WTC11 (cell line): Measurements from ENCODE around the gene GSPT1. TPM values are rescaled to one million over a fixed set of nuclear protein-coding genes. Genes with fewer than 3 reads are reported as not detected.
"Not testable (repeated sequence)": the region's sequence is repeated elsewhere in the genome, so short reads cannot be mapped to it uniquely, and the experiment has no call there.

Experiments used
- ATAC-seq: fragments of 200-7000 bp; cut with Tn5 transposase; 2 replicates; pipeline ENCODE4 v1.10.0; 2021; ENCODE audit warnings: mild to moderate bottlenecking, moderate library complexity
- CTCF ChIA-PET: fragments of 300-600 bp; sonication (Branson Sonifier 250); formaldehyde crosslinking; loops from one replicate; lab custom pipeline; 2021; ENCODE audit warnings: antibody characterized with exemption; lab: Charles Lee
- POLR2A ChIA-PET: fragments of 350-600 bp; sonication (Branson Sonifier 250); formaldehyde crosslinking; loops from one replicate; lab custom pipeline; 2021; ENCODE audit warnings: antibody characterized with exemption; lab: Charles Lee
- DNase-seq: peaks from one replicate; pipeline ENCODE4 v3.0.0; 2021; ENCODE audit warnings: low spot score
- H3K27ac Mint-ChIP-seq: 2 replicates; pipeline ENCODE4 v1.8.0; 2021; ENCODE audit warnings: mixed read lengths
- H3K27me3 Mint-ChIP-seq: 2 replicates; pipeline ENCODE4 v1.8.0; 2021; ENCODE audit warnings: low read depth, mild to moderate bottlenecking, moderate library complexity, mixed read lengths
- H3K36me3 Mint-ChIP-seq: 2 replicates; pipeline ENCODE4 v1.8.0; 2021; ENCODE audit warnings: mixed read lengths
- H3K4me1 Mint-ChIP-seq: 2 replicates; pipeline ENCODE4 v1.8.0; 2022; ENCODE audit warnings: mixed read lengths
- H3K4me3 Mint-ChIP-seq: 2 replicates; pipeline ENCODE4 v1.8.0; 2021; ENCODE audit warnings: mild to moderate bottlenecking, moderate library complexity, mixed read lengths
- H3K9me3 Mint-ChIP-seq: 2 replicates; pipeline ENCODE4 v1.8.0; 2021; ENCODE audit warnings: mixed read lengths
- ATF6 ChIP-seq: sonication (generic); formaldehyde crosslinking; IDR thresholded peaks from 2 replicates; pipeline ENCODE4 v1.8.1; 2023; ENCODE audit warnings: mild to moderate bottlenecking, missing genetic modification reagents
- ELF4 ChIP-seq: sonication (generic); formaldehyde crosslinking; IDR thresholded peaks from 2 replicates; pipeline ENCODE4 v1.8.1; 2022; ENCODE audit warnings: low read depth, mild to moderate bottlenecking, moderate library complexity, missing genetic modification reagents
- FOXJ3 ChIP-seq: sonication (generic); formaldehyde crosslinking; IDR thresholded peaks from 2 replicates; pipeline ENCODE4 v1.9.0; 2021; ENCODE audit warnings: missing genetic modification reagents, mild to moderate bottlenecking, borderline replicate concordance
- HMGA2 ChIP-seq: fragments of 250-450 bp; sonication (Bioruptor Pico); IDR thresholded peaks from 2 replicates; pipeline ENCODE4 v1.4.0; 2021; ENCODE audit warnings: mild to moderate bottlenecking, moderate library complexity
- IRF2 ChIP-seq: sonication (generic); formaldehyde crosslinking; IDR thresholded peaks from 2 replicates; pipeline ENCODE4 v1.8.0; 2022; ENCODE audit warnings: low read depth, missing genetic modification reagents, borderline replicate concordance
- JAZF1 ChIP-seq: fragments of 250-450 bp; sonication (Bioruptor Pico); IDR thresholded peaks from 2 replicates; pipeline ENCODE4 v1.9.0; 2021; ENCODE audit warnings: moderate library complexity, mild to moderate bottlenecking, inconsistent platforms
- JUN ChIP-seq: sonication (generic); formaldehyde crosslinking; IDR thresholded peaks from 2 replicates; pipeline ENCODE4 v1.8.0; 2023; ENCODE audit warnings: mild to moderate bottlenecking, missing genetic modification reagents
- KAT7 ChIP-seq: sonication (generic); formaldehyde crosslinking; IDR thresholded peaks from 2 replicates; pipeline ENCODE4 v1.8.1; 2023; ENCODE audit warnings: missing genetic modification reagents, mild to moderate bottlenecking, borderline replicate concordance
- MXD4 ChIP-seq: fragments of 250-450 bp; sonication (Bioruptor Pico); IDR thresholded peaks from 2 replicates; pipeline ENCODE4 v1.8.0; 2021; ENCODE audit warnings: mild to moderate bottlenecking, moderate library complexity, borderline replicate concordance
- NR1H2 ChIP-seq: sonication (generic); formaldehyde crosslinking; IDR thresholded peaks from 2 replicates; pipeline ENCODE4 v1.9.0; 2021; ENCODE audit warnings: mild to moderate bottlenecking, moderate library complexity, missing genetic modification reagents
- NR2C2 ChIP-seq: sonication (generic); formaldehyde crosslinking; IDR thresholded peaks from 2 replicates; pipeline ENCODE4 v1.8.0; 2022; ENCODE audit warnings: mild to moderate bottlenecking, missing genetic modification reagents
- OVOL2 ChIP-seq: fragments of 250-450 bp; sonication (Bioruptor Pico); IDR thresholded peaks from 2 replicates; pipeline ENCODE4 v1.9.0; 2021; ENCODE audit warnings: mild to moderate bottlenecking, borderline replicate concordance
- PREB ChIP-seq: sonication (generic); formaldehyde crosslinking; IDR thresholded peaks from 2 replicates; pipeline ENCODE4 v1.8.1; 2022; ENCODE audit warnings: mild to moderate bottlenecking, missing genetic modification reagents, moderate library complexity, borderline replicate concordance
- RORB ChIP-seq: fragments of 250-450 bp; sonication (Bioruptor Pico); IDR thresholded peaks from 2 replicates; pipeline ENCODE4 v1.9.0; 2021; ENCODE audit warnings: mild to moderate bottlenecking
- TEAD4 ChIP-seq: sonication (generic); formaldehyde crosslinking; IDR thresholded peaks from 2 replicates; pipeline ENCODE4 v1.8.0; 2022; ENCODE audit warnings: mild to moderate bottlenecking, missing genetic modification reagents
- ZNF121 ChIP-seq: sonication (generic); formaldehyde crosslinking; IDR thresholded peaks from 2 replicates; pipeline ENCODE4 v1.8.0; 2023; ENCODE audit warnings: missing genetic modification reagents
- total RNA-seq: library from RNA; stranded (reverse); gene quantifications from 3 replicates; pipeline ENCODE4 v1.2.3, GENCODE V29; 2021
- TF ChIP-seq, protein P1 (sequence below): sonication (generic); formaldehyde crosslinking; IDR thresholded peaks from 2 replicates; pipeline ENCODE4 v1.8.0; 2022; ENCODE audit warnings: mild to moderate bottlenecking, missing genetic modification reagents
- TF ChIP-seq, protein P2 (sequence below): fragments of 250-450 bp; sonication (Bioruptor Pico); IDR thresholded peaks from 2 replicates; pipeline ENCODE4 v2.1.2; 2022; ENCODE audit warnings: mild to moderate bottlenecking, moderate library complexity
- TF ChIP-seq, protein P3 (sequence below): sonication (generic); formaldehyde crosslinking; conservative IDR thresholded peaks from 2 replicates; pipeline ENCODE4 v1.8.1; 2022; ENCODE audit warnings: mild to moderate bottlenecking, missing genetic modification reagents
- TF ChIP-seq, protein P4 (sequence below): sonication (generic); formaldehyde crosslinking; IDR thresholded peaks from 2 replicates; pipeline ENCODE4 v1.8.1; 2022; ENCODE audit warnings: mild to moderate bottlenecking, moderate library complexity, missing genetic modification reagents

GSPT1 gene
- total RNA-seq, 1 experiment from 2014 or later: 190 TPM

- ChIA-PET POLR2A (no interaction called here), CTCF (interaction anchor here (0.7 to 5.2 kb wide), 10 partner anchors 9 to 146 kb away, joined by 3 to 52 read pairs (median 4); no protein-coding TSS in a partner anchor)
- TF ChIP-seq KAT7 (CRISPR knock-in tag) (no peak), JAZF1 (CRISPR knock-in tag) (no peak), OVOL2 (CRISPR knock-in tag) (no peak)
- Mint-ChIP-seq H3K36me3 (no peaks in the 10 kb centered on the region), H3K27me3 (no peaks in the 10 kb centered on the region), H3K27ac (no peak overlapping the region), H3K9me3 (no peaks in the 10 kb centered on the region), H3K4me1 (peaks cover 4% of the 10 kb centered on the region), H3K4me3 (no peak overlapping the region)
- ATAC-seq (peak; percentile 99), DNase-seq (peak; percentile 36)
Measured at GRCh38 chr16:11949527-11949926, 33.8 kb upstream of the GSPT1 start.

- Mint-ChIP-seq H3K36me3 (no peaks in the 10 kb centered on the region), H3K4me1 (peaks cover 4% of the 10 kb centered on the region), H3K27ac (no peak overlapping the region), H3K27me3 (no peaks in the 10 kb centered on the region), H3K9me3 (no peaks in the 10 kb centered on the region), H3K4me3 (no peak overlapping the region)
- TF ChIP-seq NR2C2 (CRISPR knock-in tag) (no peak), TEAD4 (no peak), ELF4 (CRISPR knock-in tag) (no peak), ZNF121 (peak; percentile 52; the same call in 1 of the 2 replicates), ATF6 (CRISPR knock-in tag) (no peak)
- ATAC-seq (no peak), DNase-seq (no peak)
- ChIA-PET CTCF (interaction anchor here (0.7 to 5.2 kb wide), 10 partner anchors 10 to 146 kb away, joined by 3 to 52 read pairs (median 4); no protein-coding TSS in a partner anchor), POLR2A (no interaction called here)
Measured at GRCh38 chr16:11948819-11949218, 33.1 kb upstream of the GSPT1 start.

DNA sequence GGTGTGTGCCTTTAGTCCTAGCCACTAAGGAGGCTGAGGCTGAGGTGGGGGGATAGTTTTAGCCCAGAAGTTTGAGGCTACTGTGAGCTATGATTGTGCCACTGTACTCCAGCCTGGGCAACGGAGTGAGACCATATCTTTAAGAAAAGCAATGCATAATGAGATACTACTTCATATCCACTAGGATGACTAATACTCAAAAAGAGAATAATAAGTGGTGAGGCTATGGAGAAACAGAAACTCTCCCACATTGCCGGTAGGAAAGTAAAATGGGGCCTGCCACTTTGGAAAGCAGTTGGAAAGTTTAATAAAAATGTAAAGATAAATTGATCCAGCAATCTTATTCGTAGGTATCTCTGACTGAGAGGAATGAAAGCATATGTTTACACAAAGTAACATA is 30.7 kb upstream of the GSPT1 start:
- no peaks in the 10 kb centered on the region for H3K9me3 Mint-ChIP-seq
- POLR2A ChIA-PET: no interaction called here
- CTCF ChIA-PET: interaction anchor here (0.6 to 5.2 kb wide), 2 partner anchors 122 to 316 kb away, joined by 3 to 52 read pairs; no protein-coding TSS in a partner anchor
- H3K4me1 Mint-ChIP-seq: peaks cover 7% of the 10 kb centered on the region
- no peak overlapping the region for H3K27ac Mint-ChIP-seq
- no peaks in the 10 kb centered on the region for H3K27me3 Mint-ChIP-seq
- ATAC-seq (no peak), DNase-seq (no peak)
- no peaks in the 10 kb centered on the region for H3K36me3 Mint-ChIP-seq
- TF ChIP-seq, protein P1, sequence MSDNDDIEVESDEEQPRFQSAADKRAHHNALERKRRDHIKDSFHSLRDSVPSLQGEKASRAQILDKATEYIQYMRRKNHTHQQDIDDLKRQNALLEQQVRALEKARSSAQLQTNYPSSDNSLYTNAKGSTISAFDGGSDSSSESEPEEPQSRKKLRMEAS: no peak
- TF ChIP-seq PREB (CRISPR knock-in tag): no peak
- TF ChIP-seq, protein P2, sequence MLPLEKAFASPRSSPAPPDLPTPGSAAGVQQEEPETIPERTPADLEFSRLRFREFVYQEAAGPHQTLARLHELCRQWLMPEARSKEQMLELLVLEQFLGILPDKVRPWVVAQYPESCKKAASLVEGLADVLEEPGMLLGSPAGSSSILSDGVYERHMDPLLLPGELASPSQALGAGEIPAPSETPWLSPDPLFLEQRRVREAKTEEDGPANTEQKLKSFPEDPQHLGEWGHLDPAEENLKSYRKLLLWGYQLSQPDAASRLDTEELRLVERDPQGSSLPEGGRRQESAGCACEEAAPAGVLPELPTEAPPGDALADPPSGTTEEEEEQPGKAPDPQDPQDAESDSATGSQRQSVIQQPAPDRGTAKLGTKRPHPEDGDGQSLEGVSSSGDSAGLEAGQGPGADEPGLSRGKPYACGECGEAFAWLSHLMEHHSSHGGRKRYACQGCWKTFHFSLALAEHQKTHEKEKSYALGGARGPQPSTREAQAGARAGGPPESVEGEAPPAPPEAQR (CRISPR knock-in tag): no peak
- no peak for TF ChIP-seq JUN (CRISPR knock-in tag)
- TF ChIP-seq HMGA2 (CRISPR knock-in tag): no peak
- TF ChIP-seq NR1H2 (CRISPR knock-in tag): no peak
- TF ChIP-seq, protein P3, sequence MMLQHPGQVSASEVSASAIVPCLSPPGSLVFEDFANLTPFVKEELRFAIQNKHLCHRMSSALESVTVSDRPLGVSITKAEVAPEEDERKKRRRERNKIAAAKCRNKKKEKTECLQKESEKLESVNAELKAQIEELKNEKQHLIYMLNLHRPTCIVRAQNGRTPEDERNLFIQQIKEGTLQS (CRISPR knock-in tag): no peak
- no peak for TF ChIP-seq MXD4 (CRISPR knock-in tag)
- no peak for TF ChIP-seq RORB (CRISPR knock-in tag)
- TF ChIP-seq, protein P4, sequence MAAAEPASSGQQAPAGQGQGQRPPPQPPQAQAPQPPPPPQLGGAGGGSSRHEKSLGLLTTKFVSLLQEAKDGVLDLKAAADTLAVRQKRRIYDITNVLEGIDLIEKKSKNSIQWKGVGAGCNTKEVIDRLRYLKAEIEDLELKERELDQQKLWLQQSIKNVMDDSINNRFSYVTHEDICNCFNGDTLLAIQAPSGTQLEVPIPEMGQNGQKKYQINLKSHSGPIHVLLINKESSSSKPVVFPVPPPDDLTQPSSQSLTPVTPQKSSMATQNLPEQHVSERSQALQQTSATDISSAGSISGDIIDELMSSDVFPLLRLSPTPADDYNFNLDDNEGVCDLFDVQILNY (CRISPR knock-in tag): no peak
- no peak for TF ChIP-seq FOXJ3 (CRISPR knock-in tag)
- no peak for TF ChIP-seq IRF2 (CRISPR knock-in tag)
- no peak overlapping the region for H3K4me3 Mint-ChIP-seq

DNA sequence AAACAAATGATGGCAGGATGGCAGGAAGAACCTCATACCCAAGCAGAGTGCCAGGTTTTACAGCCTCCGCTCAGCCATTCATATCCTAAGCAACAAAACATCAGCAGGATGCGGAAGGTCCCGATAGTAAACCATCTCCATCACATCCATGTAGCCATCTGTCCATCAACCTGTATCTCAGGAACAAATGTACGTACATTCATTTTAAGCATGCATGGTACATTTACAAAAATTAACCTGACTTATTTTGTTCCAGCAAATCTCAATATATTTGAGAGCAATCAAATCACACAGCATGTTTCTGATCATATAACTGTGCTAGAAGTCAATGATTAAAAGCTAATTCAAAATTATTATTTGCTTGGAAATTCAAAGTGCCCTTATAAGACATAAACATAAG is 26.2 kb upstream of the GSPT1 start, which contains the start of gene NPIPB2:
Gene NPIPB2 (minus strand): TSS at position 101 of the 400 bp plus-strand sequence. CDS start 0 bp downstream, at position 101.
- H3K36me3 Mint-ChIP-seq, H3K27ac Mint-ChIP-seq, POLR2A ChIA-PET, H3K4me1 Mint-ChIP-seq, H3K27me3 Mint-ChIP-seq, DNase-seq, ATAC-seq, H3K9me3 Mint-ChIP-seq, H3K4me3 Mint-ChIP-seq, CTCF ChIA-PET: not testable (repeated sequence)

- CTCF ChIA-PET, H3K4me3 Mint-ChIP-seq, H3K27me3 Mint-ChIP-seq, ATAC-seq, DNase-seq, H3K9me3 Mint-ChIP-seq, H3K27ac Mint-ChIP-seq, H3K4me1 Mint-ChIP-seq, H3K36me3 Mint-ChIP-seq: not testable (repeated sequence)
- POLR2A ChIA-PET: interaction anchor here (0.7 kb wide), 1 partner anchor 12 kb away, joined by 3 read pairs; the partner anchor contains the start of gene GSPT1
Measured at GRCh38 chr16:11927350-11927749, 11.6 kb upstream of the GSPT1 start.
